Endometrium (tissue), 2 donors: ENCODE results near the gene LTV1.
"Not testable (repeated sequence)": the region's sequence is repeated elsewhere in the genome, so short reads cannot be mapped to it uniquely, and the experiment has no call there.

Experiments used
- FAIRE-seq: peaks from 2 replicates; lab custom pipeline; 2012; peaks lifted over from hg19 to GRCh38; lab: Jason Lieb, UNC
- donor health status: control.
- donor health status: control.

The LTV1 gene, protein sequence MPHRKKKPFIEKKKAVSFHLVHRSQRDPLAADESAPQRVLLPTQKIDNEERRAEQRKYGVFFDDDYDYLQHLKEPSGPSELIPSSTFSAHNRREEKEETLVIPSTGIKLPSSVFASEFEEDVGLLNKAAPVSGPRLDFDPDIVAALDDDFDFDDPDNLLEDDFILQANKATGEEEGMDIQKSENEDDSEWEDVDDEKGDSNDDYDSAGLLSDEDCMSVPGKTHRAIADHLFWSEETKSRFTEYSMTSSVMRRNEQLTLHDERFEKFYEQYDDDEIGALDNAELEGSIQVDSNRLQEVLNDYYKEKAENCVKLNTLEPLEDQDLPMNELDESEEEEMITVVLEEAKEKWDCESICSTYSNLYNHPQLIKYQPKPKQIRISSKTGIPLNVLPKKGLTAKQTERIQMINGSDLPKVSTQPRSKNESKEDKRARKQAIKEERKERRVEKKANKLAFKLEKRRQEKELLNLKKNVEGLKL

DNA sequence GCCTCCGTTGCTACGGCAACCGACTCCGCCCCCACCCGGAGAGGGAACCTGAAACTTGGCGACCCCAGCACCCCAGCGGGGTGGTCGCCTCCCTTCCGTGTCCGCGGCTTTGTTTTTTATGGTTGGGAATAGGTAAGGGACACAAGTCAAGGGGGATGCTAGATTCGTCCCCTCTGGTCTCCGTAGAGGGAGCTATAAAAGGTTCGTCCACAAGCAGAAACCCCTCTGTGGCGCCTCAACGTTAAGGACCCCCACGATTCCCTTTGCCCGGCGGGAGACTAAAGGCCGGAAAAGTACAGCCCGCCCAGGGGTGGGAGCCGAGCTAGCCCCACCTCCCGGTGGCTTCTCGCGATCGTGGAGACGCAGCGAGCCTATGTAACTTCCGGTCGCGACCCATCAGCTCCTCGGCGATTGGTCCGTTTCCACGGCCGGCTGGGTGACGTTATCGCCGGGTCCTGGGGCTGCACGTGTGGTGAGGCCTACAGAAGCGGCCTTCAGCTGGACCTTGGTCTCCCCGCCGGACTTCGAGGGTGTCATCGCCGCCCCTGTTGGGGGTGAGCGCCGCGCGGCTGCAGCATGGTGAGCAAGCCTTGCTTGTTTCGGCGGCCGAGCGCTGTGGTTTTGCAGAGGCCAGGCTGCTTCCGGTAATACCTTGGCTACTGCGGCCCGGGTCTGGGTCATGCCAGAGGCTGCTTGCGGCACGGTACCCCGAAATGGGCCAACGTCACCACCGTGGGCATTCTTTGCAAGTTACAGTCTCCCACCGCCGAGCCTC is at the start of gene LTV1:
Gene LTV1 (plus strand): TSS at position 437 of the 775 bp plus-strand sequence. CDS start 140 bp downstream, at position 577.
- FAIRE-seq = peak; percentile 96

DNA sequence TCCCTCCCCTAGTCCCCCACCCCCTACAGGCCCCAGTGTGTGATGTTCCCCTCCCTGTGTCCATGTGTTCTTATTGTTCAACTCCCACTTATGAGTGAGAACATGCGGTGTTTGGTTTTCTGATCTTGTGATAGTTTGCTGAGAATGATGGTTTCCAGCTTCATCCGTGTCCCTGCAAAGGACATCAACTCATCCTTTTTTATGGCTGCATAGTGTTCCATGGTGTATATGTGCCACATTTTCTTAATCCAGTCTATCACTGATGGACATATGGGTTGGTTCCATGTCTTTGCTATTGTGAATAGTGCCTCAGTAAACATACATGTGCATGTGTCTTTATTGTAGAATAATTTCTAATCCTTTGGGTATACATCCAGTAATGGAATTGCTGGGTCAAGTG is 46.6 kb upstream of the LTV1 start:
- not testable (repeated sequence) for FAIRE-seq

DNA sequence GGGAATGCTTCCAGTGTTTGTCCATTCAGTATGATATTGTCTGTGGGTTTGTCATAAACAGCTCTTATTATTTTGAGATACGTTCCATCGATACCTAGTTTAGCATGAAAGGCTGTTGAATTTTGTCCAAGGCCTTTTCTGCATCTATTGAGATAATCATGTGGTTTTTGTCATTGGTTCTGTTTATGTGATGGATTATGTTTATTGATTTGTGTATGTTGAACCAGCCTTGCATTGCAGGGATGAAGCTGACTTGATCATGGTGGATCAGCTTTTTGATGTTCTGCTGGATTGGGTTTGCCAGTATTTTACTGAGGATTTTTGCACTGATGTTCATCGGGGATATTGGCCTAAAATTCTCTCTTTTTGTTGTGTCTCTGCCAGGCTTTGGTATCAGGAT is 44.7 kb upstream of the LTV1 start:
- not testable (repeated sequence) for FAIRE-seq

DNA sequence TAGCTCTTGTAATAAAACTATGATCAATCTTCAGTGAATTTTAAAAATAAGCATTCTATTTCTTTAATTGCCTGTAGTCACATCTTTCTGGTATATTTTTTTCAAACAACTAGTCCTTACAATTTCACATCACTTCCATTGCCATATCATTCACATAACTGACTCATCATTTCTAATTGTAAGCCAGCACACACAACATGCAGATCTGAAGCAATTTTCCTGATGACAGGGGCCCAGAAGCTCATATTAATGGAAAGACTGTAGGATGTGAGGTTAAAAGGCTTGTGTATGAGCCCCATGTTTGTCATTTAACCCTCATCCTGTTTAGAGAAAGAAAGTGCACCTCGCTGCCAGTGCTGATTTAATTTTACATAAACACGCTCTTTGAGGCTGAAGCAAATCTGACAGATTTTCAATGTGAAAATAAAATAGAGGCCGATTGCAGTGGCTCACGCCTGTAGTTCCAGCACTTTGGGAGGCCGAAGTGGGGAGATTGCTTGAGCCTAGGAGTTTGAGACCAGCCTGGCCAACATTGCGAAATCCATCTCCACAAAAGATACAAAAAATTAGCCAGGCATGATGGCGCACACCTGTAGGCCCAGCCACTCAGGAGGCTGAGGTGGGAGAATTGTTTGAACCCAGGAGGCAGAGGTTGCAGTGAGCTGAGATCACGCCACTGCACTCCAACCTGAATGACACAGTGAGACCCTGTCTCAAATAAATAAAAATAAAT is 40.1 kb upstream of the LTV1 start:
- FAIRE-seq = no peak

DNA sequence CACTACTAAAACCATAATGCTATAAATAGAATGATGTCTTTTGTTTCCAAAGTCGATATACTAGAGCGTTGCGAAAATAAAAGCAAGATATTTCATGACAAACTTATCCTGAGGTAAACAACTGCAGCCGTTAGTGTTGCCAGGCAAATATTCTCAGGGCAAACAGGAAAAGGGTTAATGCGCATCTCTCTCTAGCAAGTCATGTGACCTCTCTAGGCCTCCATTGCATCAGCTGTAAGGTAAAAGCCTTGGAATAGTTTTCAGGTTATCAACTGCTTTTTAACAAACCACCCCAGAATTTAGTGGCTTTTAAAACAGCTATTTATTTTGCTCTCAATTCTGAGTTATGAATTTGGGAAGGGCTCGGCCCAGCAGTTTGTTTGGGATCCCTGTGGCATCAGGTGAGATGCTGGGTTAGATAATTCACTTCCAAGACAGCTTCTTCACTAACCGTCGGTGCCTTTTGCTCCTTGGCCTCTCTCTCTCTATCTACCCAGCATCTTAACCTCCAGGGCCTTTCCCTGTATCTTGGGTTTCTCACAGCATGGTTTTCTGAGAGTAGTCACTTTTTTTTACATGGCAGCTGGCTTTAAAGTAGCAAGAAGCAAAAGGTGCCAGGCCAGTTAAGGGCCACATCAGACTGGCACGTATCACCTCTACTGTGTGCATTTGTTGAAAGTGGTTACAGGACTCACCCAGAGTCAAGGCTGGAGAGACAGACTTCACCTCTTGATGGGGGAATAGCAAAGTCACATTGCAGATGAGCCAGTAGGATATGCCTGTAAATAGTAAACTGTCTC is 39.2 kb upstream of the LTV1 start:
- FAIRE-seq = no peak

DNA sequence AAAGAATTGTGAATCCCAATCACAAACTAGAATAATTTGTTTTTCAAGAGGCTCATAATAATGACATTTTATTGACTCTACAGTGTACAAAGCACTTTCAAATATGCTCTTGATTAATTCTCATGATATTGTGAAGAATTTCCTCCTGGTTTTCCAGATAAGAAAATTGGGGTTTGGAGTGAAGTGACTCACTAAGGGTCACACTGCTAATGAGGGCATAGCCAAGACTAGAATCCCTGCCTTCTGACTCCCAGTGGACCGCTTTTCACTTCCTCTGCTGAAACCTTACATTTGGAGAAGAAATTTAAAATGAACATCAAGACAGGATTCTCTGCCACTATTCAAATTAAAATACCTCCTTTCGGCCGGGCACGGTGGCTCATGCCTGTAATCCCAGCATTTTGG is 38.3 kb upstream of the LTV1 start:
- no peak for FAIRE-seq

DNA sequence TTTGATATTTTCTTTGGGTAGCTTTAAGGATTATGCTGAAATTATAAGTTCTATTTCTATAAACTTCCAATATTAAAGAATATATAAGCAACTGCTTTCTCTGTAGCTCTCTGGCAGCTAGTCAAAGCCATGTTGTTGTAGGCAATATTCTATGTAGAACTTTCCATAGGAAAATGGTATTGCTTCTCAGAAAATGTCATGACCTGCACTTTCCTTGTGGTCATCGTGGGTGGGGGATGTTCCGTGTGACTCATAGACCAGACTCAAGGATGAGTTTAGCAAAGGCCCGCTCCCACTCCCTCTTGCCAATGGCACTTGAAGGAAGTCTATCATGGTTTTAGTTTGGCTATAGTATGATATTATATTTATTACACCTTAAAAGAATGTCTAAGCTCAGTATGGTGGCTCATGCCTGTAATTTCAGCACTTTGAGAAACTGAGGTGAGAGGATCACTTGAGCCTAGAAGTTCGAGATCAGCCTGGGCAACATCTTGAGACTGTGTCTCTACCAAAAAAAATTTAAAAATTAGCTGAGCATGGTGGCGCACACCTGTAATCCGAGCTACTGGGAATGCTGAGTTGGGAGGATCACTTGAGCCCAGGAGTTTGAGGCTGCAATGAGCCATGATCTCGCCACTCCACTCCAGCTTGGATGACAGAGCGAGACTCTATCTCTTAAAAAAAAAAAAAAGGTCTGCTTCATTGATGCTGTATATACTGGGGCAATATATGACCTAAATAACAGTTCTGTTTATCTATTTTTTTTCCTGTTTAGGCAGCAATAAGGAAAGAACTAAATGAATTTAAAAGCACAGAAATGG is 36.6 kb upstream of the LTV1 start:
- FAIRE-seq = no peak

DNA sequence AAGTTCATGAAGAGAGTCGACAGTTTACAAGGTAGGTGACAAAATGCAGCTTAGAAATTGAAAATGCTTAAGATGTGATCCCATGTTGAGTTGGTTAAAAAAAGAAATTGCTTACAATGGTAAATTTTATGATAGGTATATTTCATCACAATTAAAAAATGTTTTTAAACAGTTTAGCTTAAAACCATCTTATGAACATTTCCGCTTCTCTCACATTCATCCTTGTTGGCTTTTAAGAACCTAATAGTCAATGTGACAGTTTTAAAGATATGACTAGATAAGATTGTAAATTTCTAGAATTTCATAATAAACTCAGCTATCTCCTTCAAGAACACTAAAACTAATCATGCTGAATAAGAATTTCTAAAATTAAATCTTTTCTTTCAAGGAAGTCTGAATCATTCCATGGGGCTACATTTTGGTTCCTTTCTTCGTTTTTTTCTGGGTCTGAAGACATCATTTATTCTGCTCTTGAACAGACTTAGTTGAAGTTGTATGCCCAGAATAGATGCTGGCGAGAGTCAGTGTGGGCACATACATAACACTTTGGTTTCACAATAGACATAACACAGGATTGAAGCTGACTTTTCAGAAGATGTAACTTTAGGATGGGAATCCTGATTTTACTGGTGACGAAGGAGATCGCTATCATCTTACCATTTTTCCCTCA is 35.9 kb upstream of the LTV1 start:
- no peak for FAIRE-seq

DNA sequence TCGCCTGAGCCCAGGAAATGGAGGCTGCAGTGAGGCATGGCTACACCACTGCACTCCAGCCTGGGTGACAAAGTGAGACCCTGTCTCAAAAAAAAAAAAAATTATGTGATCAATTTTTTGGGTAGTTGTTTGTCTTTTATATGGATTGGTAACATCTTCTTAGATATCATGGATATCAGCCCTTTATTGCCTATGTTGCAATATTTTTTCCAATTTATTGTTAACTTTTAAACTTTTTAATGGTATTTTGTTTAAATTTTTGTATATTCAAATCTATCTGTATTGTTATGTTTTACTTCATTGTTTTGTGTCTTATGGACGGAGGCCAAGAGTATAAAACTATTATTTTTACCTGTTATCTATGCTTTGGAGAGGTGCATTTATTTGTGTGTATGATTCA is 32.4 kb upstream of the LTV1 start:
- no peak for FAIRE-seq

DNA sequence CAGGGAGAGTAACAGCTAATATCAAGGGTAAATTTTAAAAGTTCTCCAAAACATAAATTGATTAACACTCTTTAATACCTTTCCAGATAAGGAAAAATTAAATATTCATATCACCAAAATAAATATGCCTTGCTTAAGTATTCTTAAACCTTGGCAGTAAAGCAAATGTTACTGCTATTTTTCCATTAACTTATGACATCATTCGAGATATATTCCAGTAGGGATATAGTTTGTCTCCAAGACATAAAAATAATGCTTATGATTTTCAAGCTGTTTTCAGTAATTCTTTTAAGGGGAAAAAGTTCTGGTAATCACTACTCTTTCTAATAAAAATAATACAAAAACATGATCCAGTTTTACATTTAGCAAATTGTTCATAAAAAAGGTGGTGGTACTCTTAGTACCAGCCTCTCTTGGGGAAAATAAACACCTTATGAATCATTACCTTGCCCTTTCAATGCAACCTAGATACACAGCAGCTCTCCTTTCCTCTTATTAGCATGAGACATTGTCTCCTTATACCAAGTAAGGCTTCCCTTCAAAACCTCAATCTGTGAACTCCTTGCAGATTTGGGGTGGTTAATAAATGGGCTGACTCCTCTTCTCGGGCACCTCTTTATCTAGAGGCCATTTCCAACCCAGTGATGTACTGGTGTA is 31.5 kb upstream of the LTV1 start:
- no peak for FAIRE-seq

DNA sequence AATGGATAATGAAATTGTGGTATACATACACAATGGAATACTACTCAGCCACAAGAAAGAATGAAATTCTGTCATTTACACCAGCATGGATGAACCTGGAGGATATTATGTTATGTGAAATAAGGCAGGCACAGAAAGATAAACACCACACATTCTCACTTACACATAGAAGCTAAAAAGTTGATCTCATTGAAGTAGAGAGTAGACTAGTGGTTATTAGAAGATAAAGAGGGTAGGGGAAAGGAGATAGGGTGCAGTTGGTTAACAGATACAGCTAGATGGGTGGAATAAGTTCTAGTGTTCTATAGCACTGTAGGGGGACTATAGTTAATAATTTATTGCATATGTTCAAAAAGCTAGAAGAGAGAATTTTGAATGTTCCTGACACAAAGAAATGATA is 25.5 kb upstream of the LTV1 start:
- no peak for FAIRE-seq

DNA sequence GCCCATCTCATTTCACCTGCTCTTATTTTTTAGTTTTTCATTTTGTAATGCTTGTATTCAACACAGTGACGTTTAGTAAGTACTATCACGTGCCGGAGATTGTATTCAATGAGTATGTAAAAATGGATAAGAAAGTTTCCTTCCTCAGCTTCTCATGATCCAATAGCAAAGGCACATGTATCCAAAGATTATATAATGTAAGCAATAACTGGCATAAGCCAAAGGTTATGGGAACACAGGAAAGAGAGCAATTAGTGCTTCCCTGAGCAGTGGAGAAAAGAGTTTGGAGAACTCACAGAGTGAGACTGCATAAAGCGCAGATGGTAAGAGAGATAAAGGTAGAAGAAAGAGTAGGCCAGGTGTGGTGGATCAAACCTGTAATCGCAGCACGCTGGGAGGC is 21.8 kb upstream of the LTV1 start:
- FAIRE-seq = no peak

DNA sequence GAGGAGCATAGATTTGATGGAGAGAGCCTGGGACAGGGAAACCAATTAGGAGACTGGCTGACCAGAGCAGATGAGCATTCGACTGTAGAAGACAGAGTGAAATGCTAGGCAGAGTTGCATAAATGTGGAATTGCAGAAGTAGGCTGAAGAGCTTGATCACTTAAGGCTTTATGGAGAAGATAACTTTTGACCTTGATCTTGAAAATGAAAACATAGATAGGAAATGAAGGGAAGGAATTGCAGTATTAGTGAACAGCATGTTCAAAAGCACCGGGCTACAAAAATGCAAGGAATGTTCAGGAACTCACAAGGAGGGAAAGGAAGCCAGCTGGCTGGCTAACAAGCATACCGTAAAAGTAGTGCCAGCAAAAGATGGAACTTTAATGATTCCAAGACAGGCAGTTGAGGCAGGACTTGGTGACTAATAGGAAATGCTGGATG is 20.5 kb upstream of the LTV1 start:
- no peak for FAIRE-seq

DNA sequence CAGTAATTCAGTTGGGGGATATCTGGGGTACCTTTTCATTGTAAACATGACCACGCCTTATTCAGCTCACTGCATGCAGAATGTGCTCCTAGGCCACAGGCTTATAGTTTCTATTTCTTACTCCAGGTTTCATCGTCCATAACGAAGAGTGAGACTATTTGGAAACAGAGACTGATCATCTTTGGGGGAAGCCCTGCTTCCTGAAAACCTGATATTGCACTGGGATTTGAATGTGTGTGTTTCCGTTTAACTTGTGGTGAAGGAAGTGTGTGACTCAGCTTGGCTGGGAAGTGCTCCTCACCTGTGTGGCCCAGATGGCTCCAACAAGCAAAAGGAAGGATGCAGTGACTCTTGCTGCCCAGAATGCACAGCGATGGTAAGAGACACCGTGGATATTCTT is 19.6 kb upstream of the LTV1 start:
- FAIRE-seq = no peak

DNA sequence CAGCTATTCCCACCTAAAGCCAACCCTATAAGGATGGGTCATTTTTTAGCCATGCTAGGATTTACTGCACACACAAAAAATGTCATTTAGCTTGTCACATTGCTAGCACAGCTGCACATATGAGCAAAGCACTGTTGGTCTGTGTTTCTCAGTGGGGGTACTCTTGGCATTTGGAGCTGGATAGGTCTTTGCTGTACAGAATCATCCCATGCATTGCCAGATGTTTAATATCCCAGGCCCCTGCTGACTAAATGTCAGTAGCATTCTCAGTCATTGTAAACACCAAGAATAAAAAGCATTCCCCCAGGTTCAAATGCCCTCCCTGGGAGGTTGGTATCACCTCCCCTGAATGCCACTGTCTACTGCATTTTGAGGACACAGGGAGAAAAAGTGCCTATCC is 14.6 kb upstream of the LTV1 start:
- no peak for FAIRE-seq

DNA sequence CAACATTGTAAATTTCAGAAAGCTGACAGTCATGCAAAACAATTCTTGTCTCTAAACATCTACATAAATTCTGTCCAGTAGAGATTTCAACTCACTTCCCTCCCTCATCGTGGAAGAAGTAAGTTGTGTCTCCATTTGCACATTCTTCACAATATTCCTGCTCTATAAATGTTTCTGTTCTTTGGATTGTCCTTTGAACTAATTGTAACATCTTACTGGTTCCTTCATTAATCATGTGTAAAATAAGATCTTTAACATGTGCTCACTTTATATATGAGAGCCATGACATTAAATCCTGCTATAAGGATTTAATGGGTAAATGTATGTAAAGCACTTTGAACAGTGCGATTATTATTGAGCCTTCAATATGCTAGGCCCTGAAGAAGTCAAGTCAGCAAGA is 7.0 kb upstream of the LTV1 start:
- no peak for FAIRE-seq

DNA sequence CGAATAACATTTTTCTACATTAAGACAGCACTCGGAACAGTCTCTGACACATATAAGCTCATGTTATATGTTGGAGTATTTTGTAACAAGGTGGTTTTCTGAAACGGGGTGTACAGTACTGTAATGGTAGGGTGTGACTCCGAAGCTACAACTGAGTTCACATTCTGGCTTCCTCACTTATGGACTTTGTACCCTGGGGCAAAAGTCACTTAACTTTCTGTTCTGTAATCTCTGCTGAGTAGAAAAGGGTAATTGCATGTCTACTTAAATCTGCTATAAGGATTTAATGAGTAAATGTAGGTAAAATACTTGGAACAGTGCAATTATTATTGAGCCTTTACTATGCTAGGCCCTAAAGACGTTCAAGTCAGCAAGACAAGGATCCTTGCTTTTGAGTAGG is 4.7 kb upstream of the LTV1 start:
- FAIRE-seq = no peak

DNA sequence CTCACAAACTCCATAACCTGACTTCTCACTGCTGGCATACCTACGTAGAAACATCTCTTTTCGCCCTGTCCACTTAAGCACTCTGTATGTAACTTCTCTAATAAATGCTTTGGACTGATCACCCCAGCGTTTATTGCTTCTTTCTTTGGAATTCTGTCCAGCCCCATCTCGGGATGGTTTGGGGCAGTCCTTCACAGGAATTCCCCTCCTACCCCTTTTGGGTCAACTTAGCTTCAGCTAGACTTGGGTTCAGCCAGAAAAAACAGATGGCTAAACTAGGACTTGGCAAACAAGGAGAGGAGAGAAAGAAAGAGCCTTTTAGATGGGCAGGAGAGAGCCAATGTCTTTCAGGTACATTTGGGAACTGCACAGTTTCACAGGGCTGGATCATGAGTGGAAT is 3.9 kb upstream of the LTV1 start:
- no peak for FAIRE-seq

DNA sequence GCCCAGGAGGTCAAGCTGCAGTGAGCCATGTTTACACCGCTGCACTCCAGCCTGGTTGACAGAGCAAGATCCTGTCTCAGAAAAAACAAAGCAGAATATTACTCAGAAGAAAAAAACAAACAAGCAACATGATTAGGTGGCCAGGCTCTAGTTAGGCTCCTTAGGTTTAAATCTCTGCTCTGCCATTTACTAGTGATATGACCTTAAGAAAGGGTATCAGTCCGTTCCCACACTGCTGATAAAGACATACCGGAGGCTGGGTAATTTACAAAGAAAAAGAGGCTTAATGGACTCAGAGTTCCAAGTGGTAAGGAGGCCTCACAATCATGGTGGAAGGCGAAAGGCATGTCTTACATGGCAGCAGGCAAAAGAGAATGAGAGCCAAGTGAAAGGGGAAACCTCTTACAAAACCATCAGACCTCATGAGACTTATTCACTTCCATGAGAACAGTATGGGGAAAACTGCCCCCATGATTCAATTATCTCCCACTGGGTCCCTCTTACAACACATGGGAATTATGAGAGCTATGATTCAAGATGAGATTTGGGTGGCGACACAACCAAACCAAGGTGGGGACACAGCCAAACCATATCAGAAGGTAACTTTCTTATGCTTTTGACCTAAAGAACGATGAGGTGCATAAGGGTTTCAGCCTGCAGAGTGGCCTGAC is 2.4 kb upstream of the LTV1 start:
- FAIRE-seq = no peak
